OCI-LY7 (cell line): Measurements from ENCODE around the gene SMO. TPM values are rescaled to one million over a fixed set of nuclear protein-coding genes. Genes with fewer than 3 reads are reported as not detected.

Experiments
- BruUV-seq: library from RNA; stranded (reverse); fragments of 400-500 nt; replicated peaks from 2 replicates; lab custom pipeline; 2021; lab: Mats Ljungman, UMichigan
- CTCF ChIA-PET: fragments of 300-600 bp; sonication (Branson Sonifier 250); formaldehyde crosslinking; loops from one replicate; lab custom pipeline; 2022; ENCODE audit warnings: antibody characterized with exemption; ENCODE audit not compliant: unreplicated experiment; lab: Charles Lee
- POLR2A ChIA-PET: fragments of 300-600 bp; sonication (Branson Sonifier 250); formaldehyde crosslinking; loops from one replicate; lab custom pipeline; 2022; ENCODE audit warnings: antibody characterized with exemption; lab: Charles Lee
- DNase-seq: peaks from one replicate; pipeline ENCODE4 v3.0.0-alpha.2; 2015; ENCODE audit warnings: low spot score
- H2AFZ ChIP-seq: fragments of 200-600 bp; sonication (generic), shearing (Covaris generic); 2 replicates; pipeline ENCODE4 v1.6.1; 2014; ENCODE audit warnings: mild to moderate bottlenecking, antibody characterized with exemption, low read length, moderate library complexity
- H3K27ac ChIP-seq: fragments of 200-600 bp; sonication (generic); 2 replicates; pipeline ENCODE4 v1.5.1; 2014; ENCODE audit warnings: mixed run types, low read depth, mild to moderate bottlenecking, moderate library complexity, low read length, inconsistent platforms; ENCODE audit not compliant: poor library complexity, severe bottlenecking
- H3K36me3 ChIP-seq: fragments of 200-600 bp; sonication (generic); 2 replicates; pipeline ENCODE4 v1.6.1; 2014; ENCODE audit warnings: mild to moderate bottlenecking, antibody characterized with exemption, low read length, moderate library complexity, mixed read lengths; ENCODE audit not compliant: insufficient read depth
- H3K4me1 ChIP-seq: fragments of 200-600 bp; sonication (generic); 2 replicates; pipeline ENCODE4 v1.5.1; 2014; ENCODE audit warnings: mild to moderate bottlenecking, low read length; ENCODE audit not compliant: insufficient read depth, poor library complexity, severe bottlenecking
- H3K4me2 ChIP-seq: fragments of 200-600 bp; sonication (generic); 2 replicates; pipeline ENCODE4 v1.6.1; 2014; ENCODE audit warnings: mild to moderate bottlenecking, low read length
- H3K4me3 ChIP-seq: fragments of 200-600 bp; sonication (generic); 2 replicates; pipeline ENCODE4 v1.5.1; 2014; ENCODE audit warnings: mild to moderate bottlenecking, low read depth, low read length; ENCODE audit not compliant: poor library complexity, severe bottlenecking
- H3K79me2 ChIP-seq: fragments of 200-600 bp; sonication (generic); 2 replicates; pipeline ENCODE4 v1.6.1; 2016; ENCODE audit warnings: low read depth, mild to moderate bottlenecking, low read length, moderate library complexity, mixed read lengths; ENCODE audit not compliant: insufficient read depth
- H3K9me2 ChIP-seq: fragments of 200-600 bp; sonication (generic); 2 replicates; pipeline ENCODE4 v1.6.1; 2016; ENCODE audit warnings: mild to moderate bottlenecking, low read length, mixed read lengths; ENCODE audit not compliant: insufficient read depth
- H3K9me3 ChIP-seq: fragments of 200-600 bp; sonication (generic); 2 replicates; pipeline ENCODE4 v1.6.1; 2014; ENCODE audit warnings: mild to moderate bottlenecking, mixed run types, low read length, mixed read lengths
- H4K20me1 ChIP-seq: fragments of 200-600 bp; sonication (generic); 2 replicates; pipeline ENCODE4 v1.6.1; 2014; ENCODE audit warnings: mild to moderate bottlenecking, antibody characterized with exemption, low read length, moderate library complexity, mixed read lengths; ENCODE audit not compliant: insufficient read depth
- EZH2phosphoT487 ChIP-seq: fragments of 200-600 bp; sonication (generic); IDR thresholded peaks from 2 replicates; pipeline ENCODE4 v1.6.1; 2018; ENCODE audit warnings: low read depth, borderline replicate concordance, mild to moderate bottlenecking, mixed run types, antibody characterized with exemption, low read length, moderate library complexity, mixed read lengths
- intact Hi-C: fragments of 100-400 bp; cut with micrococcal nuclease; formaldehyde crosslinking; loops from one replicate; pipeline ENCODE4 v1.10.0; 2022; ENCODE audit not compliant: unreplicated experiment
- total RNA-seq, 2 experiments: library from RNA; depleted of rRNA in 1 of 2; stranded (reverse); fragments of >200 nt in 1 of 2; shearing (Covaris generic) in 1 of 2; gene quantifications; 2 replicates each; pipeline ENCODE4 v1.2.3, GENCODE V29; 2014 to 2022
- TF ChIP-seq, protein P1 (sequence below): fragments of 200-600 bp; sonication (generic); conservative IDR thresholded peaks from 2 replicates; pipeline ENCODE4 v1.5.1; 2014; ENCODE audit warnings: mild to moderate bottlenecking, antibody characterized with exemption, low read length, moderate library complexity, mixed read lengths

The SMO gene
- total RNA-seq, 2 experiments from 2014 or later: 0.17 to 0.25 TPM

DNA sequence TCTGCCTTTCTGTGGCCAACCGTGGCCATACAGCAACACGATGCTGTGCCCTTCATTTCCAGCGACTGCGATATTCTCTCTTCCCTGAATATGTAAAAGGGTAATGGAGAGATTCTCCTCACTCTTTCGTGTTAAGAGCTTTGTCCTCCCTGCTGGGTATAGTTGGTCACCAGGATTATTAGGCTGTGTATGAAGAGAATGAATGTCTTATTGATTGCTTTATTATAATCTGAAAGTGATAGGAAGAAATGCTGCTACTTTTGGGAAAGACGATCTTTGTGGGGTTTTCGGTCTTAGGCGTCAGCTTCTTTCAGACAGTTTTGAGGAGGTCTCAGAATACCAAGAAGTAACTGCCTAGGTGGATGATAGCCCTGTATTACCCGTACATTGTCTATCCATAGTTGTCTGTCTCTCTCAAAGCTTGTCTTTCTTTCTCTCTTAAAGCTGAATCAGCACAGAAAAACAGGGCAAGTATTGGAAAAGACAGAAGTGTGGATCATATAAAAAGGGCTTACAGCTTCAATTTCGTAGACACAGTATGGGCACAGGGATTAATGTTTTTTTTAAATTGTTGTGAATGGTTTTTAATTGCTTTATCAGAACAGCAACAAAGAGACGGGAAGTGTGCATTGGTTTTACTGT, 37.6 kb downstream of the SMO start:
- BruUV-seq: TSS peak; percentile 50
- no peak overlapping the region for H3K27ac ChIP-seq
- peak overlapping the region; percentile 81 for H3K4me3 ChIP-seq
- POLR2A ChIA-PET: interaction anchor here (0.5 to 1.8 kb wide), 4 partner anchors 16 to 69 kb away, joined by 3 to 5 read pairs (median 4); no protein-coding TSS in a partner anchor
- H4K20me1 ChIP-seq: peaks cover 4% of the 10 kb centered on the region; the same call in 1 of the 2 replicates
- peak overlapping the region; percentile 64; the same call in 1 of the 2 replicates for H2AFZ ChIP-seq
- peak overlapping the region; percentile 85 for H3K4me2 ChIP-seq
- H3K4me1 ChIP-seq: peaks cover 41% of the 10 kb centered on the region
- TF ChIP-seq EZH2phosphoT487: no peak
- TF ChIP-seq, protein P1, sequence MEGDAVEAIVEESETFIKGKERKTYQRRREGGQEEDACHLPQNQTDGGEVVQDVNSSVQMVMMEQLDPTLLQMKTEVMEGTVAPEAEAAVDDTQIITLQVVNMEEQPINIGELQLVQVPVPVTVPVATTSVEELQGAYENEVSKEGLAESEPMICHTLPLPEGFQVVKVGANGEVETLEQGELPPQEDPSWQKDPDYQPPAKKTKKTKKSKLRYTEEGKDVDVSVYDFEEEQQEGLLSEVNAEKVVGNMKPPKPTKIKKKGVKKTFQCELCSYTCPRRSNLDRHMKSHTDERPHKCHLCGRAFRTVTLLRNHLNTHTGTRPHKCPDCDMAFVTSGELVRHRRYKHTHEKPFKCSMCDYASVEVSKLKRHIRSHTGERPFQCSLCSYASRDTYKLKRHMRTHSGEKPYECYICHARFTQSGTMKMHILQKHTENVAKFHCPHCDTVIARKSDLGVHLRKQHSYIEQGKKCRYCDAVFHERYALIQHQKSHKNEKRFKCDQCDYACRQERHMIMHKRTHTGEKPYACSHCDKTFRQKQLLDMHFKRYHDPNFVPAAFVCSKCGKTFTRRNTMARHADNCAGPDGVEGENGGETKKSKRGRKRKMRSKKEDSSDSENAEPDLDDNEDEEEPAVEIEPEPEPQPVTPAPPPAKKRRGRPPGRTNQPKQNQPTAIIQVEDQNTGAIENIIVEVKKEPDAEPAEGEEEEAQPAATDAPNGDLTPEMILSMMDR: no peak
- no peaks in the 10 kb centered on the region for H3K36me3 ChIP-seq
- H3K9me2 ChIP-seq: no peaks in the 10 kb centered on the region
- DNase-seq: no peak
- CTCF ChIA-PET: interaction anchor here (0.8 kb wide), 1 partner anchor 142 kb away, joined by 3 read pairs; no protein-coding TSS in a partner anchor
- no peaks in the 10 kb centered on the region for H3K79me2 ChIP-seq
- intact Hi-C loops: loop anchor here (2.0 kb wide), 1 partner anchor 45 kb away; no protein-coding TSS in a partner anchor
- H3K9me3 ChIP-seq: no peaks in the 10 kb centered on the region

DNA sequence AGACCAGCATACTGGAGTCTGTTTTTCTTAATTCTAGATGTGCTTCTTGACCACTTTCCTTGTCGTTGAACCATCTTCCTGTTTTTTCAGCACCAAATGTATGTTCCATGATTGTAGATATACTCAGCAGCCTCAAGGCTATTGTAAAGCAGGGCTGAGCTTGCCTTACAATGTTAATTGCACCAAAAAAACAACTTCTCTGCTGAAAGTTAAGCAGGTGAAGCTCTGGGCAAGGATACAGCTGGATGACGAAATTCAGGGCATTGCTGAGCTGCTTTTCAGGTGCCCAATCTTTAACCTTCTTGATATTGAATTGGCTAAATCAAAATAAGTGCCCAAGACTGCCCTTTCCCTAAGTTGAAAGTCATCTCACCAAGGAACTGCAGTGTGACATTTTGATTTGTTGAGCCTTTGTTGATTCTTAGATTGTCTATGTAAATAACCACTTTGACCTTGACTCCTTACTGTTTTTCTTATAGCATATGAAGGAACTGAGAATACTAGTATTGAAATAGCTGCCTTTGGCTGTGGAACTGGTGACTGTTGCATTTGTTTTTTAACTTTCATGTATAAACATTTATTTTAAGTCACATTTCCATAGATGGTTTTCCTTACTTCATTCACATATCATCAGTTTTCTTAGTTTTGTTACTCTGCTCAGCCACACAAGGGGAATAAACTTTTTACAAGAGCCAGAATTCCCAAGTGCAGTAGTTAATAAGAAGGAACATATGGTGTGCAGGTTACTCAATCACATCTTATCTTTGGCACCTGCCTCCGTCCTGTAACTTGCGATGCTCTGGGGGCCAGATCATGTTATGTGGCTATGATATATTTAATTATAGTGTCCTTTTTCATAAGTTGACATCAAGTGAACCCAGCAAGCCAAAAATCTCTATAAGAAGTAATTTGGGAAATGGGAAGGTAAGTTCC, 39.5 kb downstream of the SMO start:
- H3K27ac ChIP-seq: no peak overlapping the region
- peaks cover 26% of the 10 kb centered on the region for H3K4me1 ChIP-seq
- H3K4me3 ChIP-seq: no peak overlapping the region
- ChIA-PET POLR2A (interaction anchor here (0.5 to 0.6 kb wide), 2 partner anchors 50 to 56 kb away, joined by 3 read pairs; no protein-coding TSS in a partner anchor), CTCF (no interaction called here)
- H3K36me3 ChIP-seq: no peaks in the 10 kb centered on the region
- no peak for TF ChIP-seq EZH2phosphoT487
- TF ChIP-seq, protein P1: no peak
- no peaks in the 10 kb centered on the region for H3K9me3 ChIP-seq
- intact Hi-C loops: no loop called here
- no peak overlapping the region for H3K4me2 ChIP-seq
- no peak for DNase-seq
- H4K20me1 ChIP-seq: peaks cover 4% of the 10 kb centered on the region; the same call in 1 of the 2 replicates
- H3K9me2 ChIP-seq: no peaks in the 10 kb centered on the region
- BruUV-seq: no TSS peak
- no peak overlapping the region for H2AFZ ChIP-seq
- no peaks in the 10 kb centered on the region for H3K79me2 ChIP-seq
